ENCODE data around the gene MADCAM1.
"Not testable (repeated sequence)": the region's sequence is repeated elsewhere in the genome, so short reads cannot be mapped to it uniquely, and the experiment has no call there.

MADCAM1 gene

DNA sequence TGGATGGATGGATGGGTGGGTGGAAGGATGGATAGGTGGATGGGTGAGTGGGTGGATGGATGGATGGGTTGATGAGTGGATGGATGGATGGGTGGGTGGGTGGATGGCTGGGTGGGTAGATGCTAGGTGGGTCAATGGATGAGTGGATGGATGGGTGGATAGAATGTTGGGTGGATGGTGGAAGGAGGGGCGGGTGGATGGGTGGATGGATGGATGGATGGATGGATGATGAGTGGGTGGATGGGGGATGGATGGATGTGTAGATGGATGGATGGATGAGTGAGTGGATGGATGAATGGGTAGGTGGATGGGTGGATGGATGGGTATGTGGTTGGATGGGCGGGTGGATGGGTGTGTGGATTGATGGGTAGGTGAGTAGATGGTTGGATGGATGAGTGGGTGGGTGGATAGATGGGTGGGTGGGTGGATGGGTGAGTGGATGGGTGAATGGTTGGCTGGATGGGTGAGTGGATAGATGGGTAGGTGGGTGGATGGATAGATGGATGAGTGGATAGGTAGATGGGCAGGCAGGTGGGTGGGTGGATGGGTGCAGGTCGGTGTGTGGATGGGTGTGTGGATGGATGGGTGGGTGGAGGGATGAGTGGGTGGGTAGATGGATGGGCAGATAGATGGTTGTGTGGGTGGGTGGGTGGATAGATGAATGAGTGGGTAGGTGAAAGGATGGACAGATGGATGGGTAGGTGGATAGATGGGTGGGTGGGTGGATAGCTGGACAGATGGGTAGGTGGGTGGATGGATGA, 31.1 kb upstream of the MADCAM1 start:
- no peak for DNase-seq

DNA sequence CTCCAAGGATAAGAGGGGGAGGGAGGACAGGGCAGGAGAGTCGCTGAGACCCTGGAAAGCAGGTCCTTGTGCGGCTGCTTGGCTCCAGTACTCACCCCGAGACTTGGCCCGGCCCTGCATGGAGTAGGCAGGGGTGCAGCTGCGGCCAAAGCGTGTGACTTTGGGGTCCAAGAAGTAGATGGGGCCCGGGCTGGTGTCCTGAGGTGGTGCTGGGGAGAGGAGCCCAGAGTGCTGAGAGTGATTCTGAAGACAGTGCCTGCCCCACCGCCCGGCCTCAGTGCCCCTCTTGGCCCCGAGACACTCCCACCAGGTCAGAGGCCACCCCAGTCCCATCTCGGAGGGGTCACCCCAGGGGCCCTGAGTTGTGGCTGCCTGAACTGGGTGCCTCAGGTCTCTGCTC, 28.7 kb upstream of the MADCAM1 start:
- DNase-seq = no peak

DNA sequence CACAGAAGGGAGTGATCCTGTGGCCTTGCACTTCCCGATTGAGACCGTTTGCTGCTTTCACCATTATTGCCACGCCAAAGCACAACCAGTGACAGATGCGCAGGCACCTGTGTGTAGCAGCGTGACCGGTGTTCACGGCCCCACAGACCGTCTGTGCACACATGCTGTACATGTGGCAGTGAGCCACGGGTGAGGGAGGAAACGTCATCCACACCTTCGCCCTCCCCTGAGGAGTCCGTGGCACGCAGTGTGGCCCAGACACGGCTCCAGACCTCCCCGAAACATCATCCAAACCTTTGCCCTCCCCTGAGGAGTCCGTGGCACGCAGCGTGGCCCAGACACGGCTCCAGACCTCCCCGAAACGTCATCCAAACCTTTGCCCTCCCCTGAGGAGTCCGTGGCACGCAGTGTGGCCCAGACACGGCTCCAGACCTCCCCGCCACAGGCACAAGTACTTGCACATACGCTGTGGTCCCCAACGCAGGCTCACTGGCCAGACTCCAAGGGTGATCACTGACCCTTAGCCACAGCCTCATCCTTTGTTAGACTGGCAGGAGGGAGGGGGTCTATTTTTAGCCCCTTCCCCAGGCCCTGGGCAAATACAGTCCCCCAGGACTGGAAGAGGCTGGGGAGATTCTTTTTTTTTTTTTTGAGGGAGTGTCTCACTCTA, 27.6 kb upstream of the MADCAM1 start:
- no peak for DNase-seq

DNA sequence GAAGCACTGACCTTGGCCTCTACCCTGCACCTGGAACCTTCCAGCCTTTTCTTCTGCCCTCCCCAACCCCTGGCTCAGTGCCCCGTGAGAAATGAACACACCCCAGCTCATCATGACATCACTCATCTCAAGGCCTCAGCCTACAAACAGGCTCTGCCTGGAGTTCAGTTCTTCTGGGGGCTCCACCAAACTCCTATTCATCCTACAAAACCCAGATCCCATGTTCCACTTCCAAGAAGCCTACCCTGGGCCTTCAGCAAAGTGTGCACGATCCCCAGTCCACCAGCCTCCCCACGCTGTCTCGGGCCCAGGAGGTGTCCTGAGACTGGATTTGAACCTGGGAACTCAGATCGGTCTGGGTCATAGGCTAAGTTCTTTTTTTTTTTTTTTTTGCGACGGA, 26.5 kb upstream of the MADCAM1 start:
- DNase-seq = no peak

DNA sequence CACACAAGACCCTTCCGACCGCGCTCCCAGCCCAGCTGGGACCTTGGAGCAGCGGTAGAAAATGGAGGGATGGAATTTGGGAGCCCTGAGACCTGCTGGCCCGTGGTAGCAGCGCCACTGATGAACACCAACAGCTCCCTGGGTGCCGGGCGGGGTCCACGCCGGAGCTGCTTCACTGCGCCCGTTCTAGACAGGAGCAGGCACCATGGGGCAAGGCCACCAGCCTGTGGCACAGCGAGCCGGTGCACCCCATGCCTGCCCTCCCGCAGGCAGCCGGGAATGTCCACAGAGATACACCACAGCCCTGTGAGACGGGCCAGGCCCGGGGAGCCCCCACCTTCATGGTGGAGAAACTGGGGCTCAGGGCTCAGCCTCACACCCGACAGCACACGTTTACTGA, 25.6 kb upstream of the MADCAM1 start:
- DNase-seq = no peak

DNA sequence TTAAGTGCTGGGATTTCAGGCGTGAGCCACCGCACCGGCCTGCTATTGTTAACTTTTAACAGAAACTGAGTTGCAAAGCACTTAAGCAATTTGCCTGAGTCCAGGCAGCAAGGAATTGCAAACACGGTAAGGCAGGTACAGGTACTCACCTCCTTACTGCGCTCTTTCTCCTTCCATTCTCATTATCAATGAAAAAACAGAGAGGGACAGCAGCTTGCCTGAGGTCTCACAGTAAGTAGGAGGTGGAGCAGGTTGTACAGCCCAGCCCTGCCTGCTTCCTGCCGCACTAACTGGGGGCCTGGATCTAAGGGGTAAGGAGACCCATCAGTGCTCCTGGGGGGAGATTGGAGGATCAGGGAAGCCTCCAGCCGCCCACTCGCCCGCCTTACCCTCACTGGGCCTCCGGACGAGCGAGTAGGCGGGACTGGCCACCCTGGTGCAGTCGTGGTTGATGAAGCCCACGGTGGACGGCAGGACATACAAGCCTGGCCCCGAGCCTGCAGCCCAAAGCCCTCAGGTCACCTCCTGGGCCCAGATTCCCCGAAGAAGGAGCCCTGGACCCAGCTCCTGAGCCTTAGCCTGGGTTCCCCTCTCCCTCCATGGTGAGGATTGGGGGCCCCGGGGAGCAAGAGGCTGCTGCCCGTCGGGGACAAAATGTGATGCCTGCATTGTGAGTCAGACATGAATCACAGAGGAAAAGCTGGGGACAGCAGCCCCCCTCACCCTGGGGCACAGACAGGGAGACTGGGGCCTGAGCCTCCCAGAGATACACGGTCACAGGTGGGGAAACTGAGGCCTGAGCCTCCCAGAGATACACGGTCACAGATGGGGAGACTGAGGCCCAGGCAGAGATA, 24.1 kb upstream of the MADCAM1 start:
- DNase-seq = no peak

DNA sequence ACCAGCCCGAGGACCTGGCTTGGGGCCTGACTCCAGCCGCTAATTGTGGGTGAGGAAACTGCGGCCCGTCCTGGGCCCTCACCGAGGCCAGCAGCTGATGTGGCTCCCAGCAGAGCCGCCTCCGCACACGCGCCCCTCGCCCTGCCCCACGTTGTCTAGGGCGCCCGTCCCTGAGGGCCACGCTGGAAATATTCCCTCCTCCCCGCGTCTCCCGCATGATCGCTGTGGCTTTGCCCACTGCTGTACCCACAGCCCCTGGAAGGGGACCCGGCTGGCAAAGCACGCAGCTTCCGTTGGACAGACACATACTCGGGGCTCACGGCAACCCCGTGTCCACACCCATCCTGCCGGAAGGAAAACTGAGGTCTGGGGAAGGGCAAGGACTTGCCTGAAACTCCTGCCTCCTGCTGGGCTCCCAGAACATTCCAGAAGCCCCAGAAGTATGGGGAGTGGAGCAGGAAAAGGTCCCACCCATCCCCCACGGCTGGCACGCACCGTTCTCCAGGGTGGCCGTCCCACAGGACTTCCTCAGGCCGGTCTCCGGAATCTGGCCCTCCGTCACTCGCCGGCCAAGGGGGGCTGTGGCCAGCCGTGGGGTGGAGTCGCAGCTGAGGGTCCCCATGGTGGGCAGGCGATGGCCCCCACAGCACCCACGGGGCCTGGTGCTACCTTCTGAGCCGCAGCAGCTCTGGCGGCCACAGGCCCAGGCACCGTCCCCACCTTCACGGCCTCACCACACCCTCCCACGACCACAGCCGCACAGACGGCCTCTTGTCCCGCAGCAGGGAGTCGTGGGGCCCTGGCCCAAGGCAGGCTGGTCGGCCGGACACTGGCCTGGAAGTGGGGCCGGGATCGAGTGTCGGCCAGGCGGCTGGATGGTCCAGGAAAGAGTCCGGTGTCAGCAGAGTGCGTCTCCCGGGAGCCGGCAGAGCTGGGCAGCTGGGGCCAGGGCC, 21.9 kb upstream of the MADCAM1 start:
- no peak for DNase-seq

DNA sequence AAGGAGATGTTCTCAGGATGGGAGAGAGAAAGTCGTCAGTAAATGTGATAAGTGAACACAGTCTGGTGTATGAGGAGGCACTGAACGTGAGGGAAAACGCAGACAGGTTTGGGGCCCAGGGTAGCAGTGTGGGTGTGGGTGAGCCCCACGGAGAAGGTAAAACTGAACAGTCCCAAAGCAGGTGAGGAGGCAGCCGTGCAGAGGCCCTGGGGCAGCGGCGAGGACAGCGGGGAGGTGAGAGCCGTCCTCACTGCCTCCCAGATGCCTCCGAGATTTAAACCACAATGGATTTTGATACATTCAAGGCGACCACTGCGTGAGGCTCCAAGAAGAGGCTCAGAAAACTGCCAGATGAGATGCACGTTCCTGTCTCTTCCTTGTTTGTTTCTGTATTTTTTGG, 20.9 kb upstream of the MADCAM1 start:
- DNase-seq = no peak

DNA sequence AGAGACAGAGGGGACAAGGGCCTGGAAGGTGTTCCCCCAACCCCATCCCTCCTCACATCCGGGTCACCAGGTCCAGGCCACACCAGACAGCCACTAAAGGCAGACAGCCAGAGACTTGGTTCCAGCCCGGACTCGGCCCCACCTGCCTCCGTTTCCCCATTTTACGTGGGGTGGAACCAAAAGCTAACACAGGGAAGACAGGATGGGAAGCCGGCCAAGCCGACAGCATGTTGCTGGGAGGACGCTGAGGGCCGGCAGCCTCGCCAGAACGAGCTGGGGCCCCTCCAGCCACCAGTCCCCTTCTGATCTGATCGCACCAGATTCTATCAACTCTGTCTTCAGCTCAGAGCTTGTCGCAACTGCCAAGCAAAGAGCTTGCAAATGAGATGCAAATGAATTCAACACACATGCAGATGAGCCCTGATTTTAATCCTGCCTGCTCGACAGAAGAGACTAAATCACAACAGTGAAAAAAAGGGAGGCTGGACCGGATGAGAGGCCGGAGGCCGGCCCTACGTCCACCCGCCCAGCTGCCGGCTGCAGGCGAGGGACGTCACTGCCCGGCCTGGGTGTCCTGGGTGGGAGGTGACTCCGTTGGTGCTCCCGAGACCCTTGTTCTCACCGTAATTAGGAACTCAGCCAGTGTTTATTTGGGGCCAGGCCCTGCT, 17.9 kb upstream of the MADCAM1 start:
- no peak for DNase-seq

DNA sequence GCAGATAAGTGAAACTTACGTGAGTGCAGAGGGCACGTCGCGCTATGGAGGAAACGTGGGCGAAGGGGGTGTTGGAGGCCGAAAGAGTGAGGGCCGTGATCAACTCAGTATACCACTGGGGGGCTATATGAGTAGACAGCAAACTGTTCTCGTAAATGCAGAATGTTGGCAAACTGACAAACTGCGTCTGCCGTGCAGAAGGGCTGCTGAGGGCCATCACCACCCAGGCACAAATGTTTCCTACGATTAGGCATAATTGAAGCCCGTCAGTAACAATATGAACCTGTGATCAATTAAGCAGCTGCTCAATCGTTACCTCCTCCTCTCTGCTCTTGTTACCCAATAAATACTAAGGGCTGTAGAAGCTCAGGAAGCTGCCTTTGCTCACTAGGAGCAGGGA, 17.3 kb upstream of the MADCAM1 start:
- DNase-seq = no peak

DNA sequence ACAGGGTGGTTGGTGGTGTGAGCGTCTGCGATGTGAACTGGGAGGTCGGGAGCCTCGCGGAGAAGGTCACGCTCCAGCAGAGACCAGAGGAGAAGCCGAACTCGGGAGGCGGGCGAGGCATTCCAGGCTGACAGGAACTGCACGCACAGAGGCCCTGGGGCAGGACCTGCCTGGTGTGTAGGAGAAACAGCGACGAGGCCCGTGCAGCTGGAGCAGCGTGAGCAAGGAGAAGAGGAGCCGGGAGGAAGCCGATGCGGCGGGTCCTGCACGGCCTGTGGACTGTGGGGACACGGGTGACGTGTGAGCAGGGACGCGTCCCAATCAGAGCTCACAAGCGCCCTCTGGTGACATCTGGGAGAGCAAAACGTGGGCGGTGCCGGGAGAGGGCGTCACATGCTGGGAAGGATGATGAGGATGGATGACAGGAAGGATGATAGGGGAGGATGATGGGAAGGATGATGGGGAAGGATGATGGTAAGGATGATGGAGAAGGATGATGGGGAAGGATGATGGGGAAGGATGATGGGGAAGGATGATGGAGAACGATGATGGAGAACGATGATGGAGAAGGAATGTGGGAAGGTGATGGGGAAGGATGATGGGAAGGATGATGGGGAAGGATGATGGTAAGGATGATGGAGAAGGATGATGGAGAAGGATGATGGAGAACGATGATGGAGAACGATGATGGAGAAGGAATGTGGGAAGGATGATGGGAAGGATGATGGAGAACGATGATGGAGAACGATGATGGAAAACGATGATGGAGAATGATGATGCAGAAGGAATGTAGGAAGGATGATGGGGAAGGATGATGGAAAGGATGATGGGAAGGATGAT, 16.1 kb upstream of the MADCAM1 start:
- peak in 1 of 4 experiments; percentile 43 for DNase-seq

DNA sequence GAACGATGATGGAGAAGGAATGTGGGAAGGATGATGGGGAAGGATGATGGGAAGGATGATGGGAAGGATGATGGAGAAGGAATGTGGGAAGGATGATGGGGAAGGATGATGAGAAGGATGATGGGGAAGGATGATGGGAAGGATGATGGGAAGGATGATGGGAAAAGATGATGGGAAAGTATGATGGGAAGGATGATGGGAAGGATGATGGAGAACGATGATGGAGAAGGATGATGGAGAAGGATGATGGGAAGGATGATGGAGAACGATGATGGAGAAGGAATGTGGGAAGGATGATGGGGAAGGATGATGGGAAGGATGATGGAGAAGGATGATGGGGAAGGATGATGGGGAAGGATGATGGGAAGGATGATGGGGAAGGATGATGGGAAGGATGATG, 15.2 kb upstream of the MADCAM1 start:
- DNase-seq = not testable (repeated sequence)

DNA sequence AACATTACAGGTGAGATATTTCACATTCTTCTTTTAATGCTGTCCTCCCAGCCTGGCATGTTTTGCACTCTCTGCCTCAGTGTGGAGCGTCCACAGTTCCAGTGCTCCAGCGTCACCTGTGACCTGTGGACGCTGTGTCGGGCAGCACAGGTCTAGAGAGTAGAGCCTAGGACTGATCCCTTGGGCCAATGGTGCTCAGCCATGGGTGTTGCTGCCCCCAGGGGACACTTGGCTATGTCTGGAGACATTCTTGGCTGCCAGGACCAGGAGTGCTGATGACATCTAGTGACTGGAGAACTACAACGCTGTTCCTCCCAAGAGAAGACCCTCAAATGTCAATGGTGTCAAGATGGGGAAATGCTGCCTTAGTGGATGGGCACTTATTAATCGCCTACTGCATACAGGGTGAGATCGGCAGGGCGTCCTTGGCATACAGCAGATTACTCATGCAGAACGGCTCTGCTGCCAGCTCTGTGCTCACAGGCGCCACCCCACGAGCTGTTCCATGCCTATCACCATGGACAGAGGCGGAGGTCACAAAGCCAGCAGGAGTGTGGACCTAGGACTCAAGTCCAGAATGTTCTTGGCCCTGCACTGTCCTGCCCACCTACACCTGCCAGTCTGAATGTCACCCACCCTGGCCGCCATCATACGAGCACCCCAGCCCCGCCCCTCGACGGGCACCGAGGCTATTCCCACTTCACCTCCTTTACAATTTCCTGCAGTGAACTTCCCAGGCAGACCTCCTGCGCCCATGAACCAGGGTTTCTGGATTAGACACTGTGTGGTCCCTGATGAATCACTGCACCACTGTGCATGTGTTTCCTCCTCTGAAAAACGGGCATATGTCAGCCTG, 13.9 kb upstream of the MADCAM1 start:
- DNase-seq = no peak

DNA sequence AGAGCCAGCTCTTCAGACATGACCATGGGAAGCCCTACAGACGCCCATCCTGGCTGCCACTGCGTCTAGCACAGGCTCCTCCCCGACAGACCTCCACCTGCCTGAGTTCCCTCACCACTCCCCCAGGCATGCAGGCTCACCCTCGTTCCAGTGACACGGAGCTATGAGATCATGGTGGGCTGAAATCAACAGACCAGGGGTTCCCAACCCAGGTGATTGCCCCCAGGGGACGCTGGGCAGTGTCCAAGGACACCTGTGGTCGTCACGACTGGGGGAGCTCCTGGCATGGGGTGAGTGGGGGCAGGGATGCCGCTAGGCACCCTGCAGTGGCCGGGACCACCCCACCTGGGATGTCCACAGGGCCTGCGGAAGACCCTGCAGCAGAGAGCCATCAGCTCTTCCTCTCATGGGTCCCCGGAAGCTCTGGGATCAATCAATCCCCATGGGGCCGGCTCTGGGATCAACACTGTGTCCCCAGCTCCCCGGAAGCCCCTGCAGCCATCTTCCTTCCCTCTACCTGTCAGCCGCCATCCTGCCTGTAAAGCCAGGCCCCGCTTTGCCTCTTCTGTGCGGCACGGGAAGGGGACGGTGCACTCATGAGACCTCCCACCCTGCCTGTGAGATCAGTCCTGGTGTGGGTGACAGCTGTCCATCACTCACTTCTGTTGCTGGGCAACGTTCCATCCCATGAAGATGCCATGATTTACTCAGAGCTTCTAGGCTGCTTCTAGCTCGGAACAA, 12.8 kb upstream of the MADCAM1 start:
- DNase-seq = no peak

DNA sequence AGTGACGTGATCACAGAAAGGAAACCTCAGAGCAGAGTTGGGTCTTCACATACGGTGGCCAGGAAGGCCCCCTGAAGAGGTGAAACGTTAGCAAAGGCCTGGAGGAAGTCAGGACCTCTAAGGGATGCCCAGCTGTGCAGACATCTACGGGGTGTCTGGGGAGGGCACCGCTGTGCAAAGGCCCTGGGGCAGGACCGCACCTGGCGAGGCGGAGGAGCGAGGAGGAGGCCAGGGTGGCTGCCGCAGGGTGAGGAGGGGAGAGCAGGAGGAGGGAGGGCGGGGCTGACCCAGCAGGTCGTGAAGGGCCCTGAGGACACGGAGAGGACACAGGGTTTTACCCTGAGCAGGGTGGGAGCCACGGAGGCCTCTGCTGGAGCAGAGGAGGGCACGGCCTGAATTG, 11.8 kb upstream of the MADCAM1 start:
- no peak for DNase-seq

DNA sequence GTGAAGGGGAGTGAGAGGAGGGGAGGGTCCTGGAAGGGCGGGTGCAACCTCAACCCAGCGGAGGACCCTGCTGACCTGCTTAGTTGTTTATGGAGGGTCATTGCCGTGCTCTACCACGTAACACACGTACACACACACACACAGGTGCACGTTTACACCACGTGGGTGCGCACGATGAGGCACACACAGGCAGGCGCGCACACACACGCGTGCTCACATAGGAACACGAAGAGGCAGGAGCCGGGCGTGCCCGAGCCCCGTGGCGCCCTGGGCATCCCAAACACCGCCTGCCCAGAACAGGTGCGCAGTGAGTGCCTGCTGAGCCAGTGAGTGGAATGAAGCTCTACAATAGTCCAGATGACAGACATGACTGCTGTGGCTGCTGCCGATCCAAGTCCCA, 11.2 kb upstream of the MADCAM1 start:
- no peak for DNase-seq

DNA sequence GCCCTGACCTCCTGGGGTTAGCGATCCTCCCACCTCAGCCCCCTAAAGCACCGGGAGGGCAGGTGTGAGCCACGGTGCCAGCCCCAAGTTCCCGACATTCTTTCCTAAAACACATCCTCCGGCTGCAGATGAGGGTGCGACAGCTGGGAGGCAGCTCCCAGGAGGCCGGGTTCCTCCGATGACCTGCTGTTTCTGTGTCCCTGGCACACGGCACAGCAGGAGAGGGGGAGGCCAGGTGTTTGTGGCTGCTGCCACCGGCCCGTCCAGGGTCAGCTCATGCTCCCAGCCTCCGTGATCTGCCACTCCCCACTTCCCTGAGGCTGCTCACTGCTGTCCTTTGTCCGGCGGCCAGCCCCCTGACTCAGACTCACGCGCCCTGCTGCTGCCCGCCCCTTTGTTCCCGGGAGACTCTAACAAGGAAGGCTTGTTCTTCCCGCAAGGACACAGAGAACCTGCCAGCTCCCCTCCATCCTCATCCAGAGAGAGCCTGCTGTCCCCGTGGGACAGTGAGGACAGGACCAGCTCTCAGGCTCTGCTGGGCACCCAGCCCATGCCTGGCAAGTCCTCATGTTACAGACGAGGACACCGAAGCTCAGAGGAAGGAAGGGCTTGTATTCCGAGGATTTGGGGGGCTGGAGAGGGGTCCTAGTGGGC, 10.6 kb upstream of the MADCAM1 start:
- DNase-seq = no peak

DNA sequence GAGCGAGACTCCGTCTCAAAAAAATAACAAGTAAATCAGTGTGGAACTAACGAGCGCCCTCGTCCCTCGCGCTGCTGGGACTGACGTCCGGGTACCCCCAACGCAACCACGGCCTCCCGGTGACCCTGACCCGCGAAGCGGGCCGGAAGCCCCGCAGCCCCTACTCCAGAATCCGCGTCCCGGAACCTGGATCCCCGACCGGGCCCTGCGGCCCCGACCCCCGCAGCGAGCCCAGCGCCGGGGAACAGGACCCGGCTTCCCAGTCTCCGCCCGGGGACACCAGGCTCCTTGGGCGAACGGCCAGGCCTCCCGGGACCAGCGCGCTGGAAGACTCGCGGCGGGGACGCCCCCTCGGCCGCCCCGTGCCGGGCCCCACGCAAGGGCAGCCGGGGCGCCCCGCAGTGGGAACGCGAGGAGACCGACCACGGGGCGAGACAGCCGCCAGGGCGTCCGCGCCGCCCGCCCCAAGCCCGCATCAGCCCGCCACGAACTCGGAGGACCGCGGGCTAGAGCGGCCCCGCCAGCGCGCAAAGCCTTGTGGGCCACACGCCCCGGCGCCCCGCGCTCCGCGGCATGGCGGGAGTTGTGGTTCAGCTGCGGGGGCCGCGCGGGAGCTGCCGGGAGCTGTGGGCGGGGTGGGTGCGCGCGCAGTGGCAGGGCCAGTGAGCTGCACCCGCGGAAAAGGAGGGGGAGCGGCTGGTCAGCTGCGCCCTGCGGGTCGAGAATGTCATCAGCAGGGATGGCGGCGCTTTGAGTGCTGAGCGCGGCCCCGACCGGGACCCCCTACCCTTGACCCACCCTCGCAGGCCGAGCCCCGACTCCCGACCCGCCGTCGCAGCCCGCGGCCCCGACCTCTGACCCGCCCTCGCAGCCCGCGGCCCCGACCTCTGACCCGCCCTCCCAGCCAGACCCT, 7.5 kb upstream of the MADCAM1 start:
- DNase-seq = peak; percentile 79 to 94 (median 83)
